NCI-H345 treated with DMSO at 0.1 percent for 48 hours (cell line): ENCODE results near the gene ZNF511.
"Not testable (repeated sequence)": the region's sequence is repeated elsewhere in the genome, so short reads cannot be mapped to it uniquely, and the experiment has no call there.

ENCODE experiments used
- DNase-seq: peaks from one replicate; lab custom pipeline; 2025; ENCODE audit not compliant: unreplicated experiment; lab: John Stamatoyannopoulos, UW

Gene ZNF511, protein sequence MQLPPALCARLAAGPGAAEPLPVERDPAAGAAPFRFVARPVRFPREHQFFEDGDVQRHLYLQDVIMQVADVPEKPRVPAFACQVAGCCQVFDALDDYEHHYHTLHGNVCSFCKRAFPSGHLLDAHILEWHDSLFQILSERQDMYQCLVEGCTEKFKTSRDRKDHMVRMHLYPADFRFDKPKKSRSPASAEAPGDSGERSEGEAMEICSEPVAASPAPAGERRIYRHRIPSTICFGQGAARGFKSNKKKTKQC

DNA sequence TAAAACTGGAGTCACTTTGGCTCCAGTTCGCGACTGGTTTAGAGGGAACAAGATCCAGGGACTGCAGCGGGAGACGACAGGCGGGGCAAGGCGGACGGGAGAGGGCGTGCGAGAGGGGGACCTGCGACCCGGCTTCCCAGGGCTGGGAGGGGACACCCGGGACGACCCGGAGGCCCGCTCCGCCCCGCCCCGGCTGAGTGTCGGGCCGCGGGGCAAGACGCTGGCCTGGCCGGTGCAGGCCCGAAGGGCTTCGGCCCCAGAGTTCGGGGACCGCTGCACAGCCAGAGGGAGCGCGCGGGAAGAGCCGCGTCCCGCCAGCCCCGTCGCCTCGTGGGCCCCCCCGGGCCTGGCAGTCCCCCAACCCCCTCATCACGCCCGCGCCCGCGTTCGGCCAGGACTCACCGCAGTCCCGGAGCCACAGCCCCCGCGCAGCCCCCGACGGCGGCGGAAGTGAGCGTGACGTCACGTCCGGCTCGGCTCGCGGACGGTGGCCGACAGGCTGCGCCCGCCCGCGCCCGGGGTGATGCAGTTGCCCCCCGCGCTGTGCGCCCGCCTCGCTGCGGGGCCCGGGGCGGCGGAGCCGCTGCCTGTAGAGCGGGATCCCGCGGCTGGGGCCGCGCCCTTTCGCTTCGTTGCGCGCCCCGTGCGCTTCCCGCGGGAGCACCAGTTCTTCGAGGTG lies at the start of gene ZNF511, which contains the start of gene TUBGCP2:
TSS of gene ZNF511 (plus strand) at position 494 of the 679 bp plus-strand sequence. CDS start at position 524, 30 bp downstream.
TSS of gene TUBGCP2 (minus strand) at position 452 of the 679 bp plus-strand sequence. CDS start 5,931 bp downstream, outside the sequence.
- DNase-seq = peak; percentile 46

- DNase-seq = no peak
These were observed 49.1 kb upstream of the ZNF511 start for GRCh38 chr10:133259602-133259989.

- DNase-seq = no peak
These were observed 47.6 kb upstream of the ZNF511 start for GRCh38 chr10:133260895-133261725.

DNA sequence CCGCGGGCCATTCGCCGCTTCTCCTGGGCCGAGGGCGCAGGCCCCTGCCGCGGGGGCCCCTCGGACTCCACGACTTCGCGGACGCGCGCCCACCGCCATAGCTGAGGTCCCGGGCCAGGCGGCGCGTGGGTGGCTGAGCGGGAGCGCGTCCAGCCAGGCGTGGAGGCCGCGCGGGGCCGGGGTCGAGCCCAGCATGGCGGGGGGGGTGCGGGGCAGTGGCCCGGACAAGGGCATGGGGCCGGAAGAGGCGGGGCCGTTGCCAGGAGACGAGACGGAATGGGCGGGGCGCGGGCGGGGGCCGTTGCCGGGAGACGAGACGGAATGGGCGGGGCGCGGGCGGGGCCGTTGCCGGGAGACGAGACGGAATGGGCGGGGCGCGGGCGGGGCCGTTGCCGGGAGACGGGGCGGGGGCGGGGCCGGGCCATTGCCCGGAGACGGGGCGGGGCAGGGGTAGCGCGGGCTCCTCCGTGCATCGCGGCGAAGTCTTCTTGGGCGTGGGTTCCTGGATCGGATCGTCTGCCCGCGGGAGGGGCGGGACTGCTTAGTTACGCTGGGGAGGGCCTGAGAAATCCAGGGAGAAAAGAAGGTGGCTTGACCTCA lies 46.9 kb upstream of the ZNF511 start:
- DNase-seq = no peak

DNA sequence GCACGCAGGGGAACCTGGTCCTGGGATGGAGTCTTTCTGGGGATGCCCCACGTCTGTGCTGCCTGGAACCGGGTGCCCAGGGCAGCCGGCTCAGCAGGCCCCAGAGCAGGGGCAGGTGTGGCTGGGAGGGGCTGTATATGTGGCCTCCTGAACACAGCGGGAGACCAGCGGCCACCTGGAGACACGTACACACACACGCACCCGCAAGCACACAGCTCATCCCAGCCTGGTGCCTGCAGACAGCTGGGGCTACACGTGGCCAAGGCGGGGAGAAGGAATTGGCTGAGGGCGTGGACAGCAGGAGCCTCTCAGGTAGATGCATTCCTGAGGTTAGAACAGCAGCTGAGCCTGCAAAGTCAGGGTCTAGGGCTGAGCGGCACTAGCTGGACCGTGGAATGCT lies 46.0 kb upstream of the ZNF511 start:
- DNase-seq = peak; percentile 41

GRCh38 chr10:133263674-133264073 lies 45.0 kb upstream of the ZNF511 start:
- DNase-seq = no peak

GRCh38 chr10:133264461-133264860 lies 44.3 kb upstream of the ZNF511 start:
- no peak for DNase-seq

DNA sequence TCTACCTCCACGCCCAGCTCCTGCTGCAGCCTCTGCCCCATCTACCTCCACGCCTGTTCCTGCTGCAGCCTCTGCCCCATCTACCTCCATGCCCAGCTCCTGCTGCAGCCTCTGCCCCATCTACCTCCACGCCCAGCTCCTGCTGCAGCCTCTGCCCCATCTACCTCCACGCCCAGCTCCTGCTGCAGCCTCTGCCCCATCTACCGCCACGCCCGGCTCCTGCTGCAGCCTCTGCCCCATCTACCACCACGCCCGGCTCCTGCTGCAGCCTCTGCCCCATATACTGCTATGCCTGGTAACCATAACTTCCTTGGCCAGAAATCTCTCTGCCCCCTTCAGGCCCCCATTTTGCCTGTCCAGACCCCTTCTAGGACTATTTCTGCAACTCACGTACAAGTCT lies 43.7 kb upstream of the ZNF511 start:
- not testable (repeated sequence) for DNase-seq

GRCh38 chr10:133266056-133266795 lies 42.5 kb upstream of the ZNF511 start:
- DNase-seq = no peak

DNA sequence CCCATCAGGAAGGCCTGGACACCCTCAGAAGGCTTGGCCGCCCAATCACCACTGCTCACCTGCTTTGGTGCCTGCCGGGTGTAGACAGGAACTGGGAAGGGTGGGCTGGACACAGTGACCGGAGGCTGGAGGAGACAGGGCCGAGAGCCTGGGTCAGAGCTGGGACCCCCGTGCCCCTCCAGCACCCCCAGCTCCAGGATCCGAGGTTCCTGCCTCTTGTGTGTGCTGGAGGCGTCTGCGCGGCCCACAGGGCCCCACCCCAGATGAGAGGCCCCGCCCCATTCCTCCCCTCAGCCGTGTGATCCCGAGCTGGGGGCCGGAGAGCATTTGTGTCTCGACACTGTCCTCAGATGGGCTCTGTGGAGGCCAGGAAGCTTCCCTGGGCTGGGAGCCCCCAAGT lies 41.4 kb upstream of the ZNF511 start:
- DNase-seq = no peak

DNA sequence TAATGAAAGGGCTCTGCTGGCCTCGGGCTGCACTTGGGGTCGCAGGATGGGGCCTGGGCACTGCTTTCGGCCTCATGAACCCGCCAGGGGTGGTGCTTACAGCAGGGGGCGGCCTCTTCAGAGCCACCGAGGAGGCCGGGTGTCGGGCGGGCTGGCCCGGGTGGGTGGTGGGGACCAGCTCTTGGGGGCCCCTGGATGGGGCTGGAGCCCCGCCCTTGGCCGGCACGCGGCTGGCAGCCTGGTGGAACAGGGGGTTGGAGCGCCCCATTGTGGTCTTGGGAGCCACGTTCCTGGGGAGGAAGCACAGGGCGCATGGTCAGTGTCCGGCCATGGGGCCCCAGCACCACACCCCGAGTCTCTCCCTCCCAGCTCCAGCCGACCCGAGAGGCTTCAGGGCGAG lies 40.9 kb upstream of the ZNF511 start:
- no peak for DNase-seq

GRCh38 chr10:133268532-133268931 lies 40.2 kb upstream of the ZNF511 start:
- no peak for DNase-seq

DNA sequence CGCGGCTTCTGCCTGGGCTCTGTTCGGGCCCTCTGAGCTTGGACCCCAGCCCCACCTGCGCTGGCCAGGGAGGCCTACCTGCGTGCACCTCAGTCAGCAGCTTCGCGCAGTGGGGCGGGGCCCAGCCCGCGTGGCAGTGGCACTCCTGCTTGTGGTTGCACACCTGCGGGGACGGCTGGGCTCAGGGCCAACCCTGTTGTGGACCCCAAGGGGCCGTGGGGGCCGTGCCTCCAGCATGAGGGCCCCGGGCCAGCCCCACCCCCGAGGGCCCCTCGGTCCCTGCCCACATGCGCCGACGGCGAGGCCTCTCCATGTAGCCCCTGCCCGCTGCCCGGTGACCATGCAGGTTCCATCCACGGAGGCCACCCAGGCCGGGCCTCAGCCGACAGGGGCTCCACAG lies 39.3 kb upstream of the ZNF511 start:
- no peak for DNase-seq

- no peak for DNase-seq
These were observed 38.5 kb upstream of the ZNF511 start for GRCh38 chr10:133270204-133270603.

GRCh38 chr10:133270773-133271297 lies 37.9 kb upstream of the ZNF511 start:
- no peak for DNase-seq

- no peak for DNase-seq
These were observed 37.0 kb upstream of the ZNF511 start for GRCh38 chr10:133271521-133272300.

DNA sequence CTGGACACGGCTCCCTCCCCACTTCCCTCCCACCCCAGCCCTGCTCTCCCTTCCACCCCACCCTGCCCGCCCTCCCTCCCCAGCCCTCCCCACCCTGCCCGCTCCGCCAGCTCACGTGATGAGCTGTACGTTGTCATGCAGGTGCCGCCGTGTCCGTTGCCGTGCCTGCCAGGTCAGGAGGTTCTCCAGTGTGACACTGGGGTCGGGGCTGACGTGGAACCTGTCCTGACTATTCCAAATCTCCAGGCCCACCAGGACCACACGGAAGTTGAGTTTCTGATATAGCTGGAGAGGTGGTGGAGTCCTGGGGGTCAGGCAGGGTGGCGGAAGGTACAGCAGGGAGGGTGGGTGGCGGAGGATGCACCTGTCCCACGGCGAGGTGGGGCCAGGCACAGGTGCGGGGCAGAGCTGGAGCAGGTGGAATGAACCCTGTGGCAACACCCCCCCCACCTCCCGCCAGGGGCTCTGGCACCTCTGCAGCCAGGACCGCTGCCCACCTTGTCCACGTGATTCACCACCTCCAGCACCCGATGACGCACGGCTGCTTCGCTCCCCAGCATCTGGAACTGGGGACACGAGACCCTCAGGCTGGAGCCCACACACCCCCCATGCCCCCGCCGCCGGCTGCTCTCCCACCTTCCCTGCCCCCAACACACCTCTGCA lies 36.3 kb upstream of the ZNF511 start:
- DNase-seq = no peak

DNA sequence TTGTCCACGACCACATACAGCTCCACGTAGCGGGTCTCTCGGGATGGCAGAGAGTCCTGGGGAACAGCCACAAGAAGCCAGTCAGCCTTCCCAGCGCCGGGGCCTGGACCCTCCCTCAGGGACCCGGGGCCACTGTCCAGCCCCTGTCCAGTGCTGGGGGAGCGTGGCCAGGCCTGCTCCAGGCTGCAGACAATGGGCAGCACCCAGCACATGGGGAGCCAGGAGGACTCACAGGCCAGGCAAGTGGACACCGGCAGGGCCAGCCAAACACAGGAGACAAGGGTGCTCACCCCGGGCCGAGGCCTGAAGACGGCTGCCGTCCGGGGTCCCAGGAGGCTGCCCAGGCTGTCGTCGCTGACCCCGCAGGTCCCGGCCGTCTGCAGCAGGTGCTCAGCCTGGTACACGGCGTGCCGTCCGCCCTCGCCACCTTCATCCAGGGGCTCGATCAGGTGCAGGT lies 35.7 kb upstream of the ZNF511 start:
- DNase-seq = no peak

GRCh38 chr10:133273534-133274143 lies 35.1 kb upstream of the ZNF511 start:
- no peak for DNase-seq
